Dendritic cell treated with granulocyte-macrophage colony-stimulating factor and Interleukin-4, amounts not matched to agents 40 ng/mL and 50 ng/mL, for 4 days (primary cell): Measurements from ENCODE around the gene FGF2.
"Not testable (repeated sequence)": the region's sequence is repeated elsewhere in the genome, so short reads cannot be mapped to it uniquely, and the experiment has no call there.

ENCODE experiments used
- H3K27ac Mint-ChIP-seq: one replicate; pipeline ENCODE4 v1.8.0; 2022; ENCODE audit warnings: mild to moderate bottlenecking, mixed read lengths
- H3K27me3 Mint-ChIP-seq: one replicate; pipeline ENCODE4 v1.8.0; 2022; ENCODE audit warnings: mild to moderate bottlenecking, mixed read lengths
- H3K36me3 Mint-ChIP-seq: one replicate; pipeline ENCODE4 v1.8.0; 2022; ENCODE audit warnings: low read depth, mixed read lengths
- H3K4me1 Mint-ChIP-seq: one replicate; pipeline ENCODE4 v1.8.0; 2022; ENCODE audit warnings: low read depth, mixed read lengths
- H3K4me3 Mint-ChIP-seq: one replicate; pipeline ENCODE4 v1.8.0; 2022; ENCODE audit warnings: mild to moderate bottlenecking, moderate library complexity, mixed read lengths
- H3K9me3 Mint-ChIP-seq: one replicate; pipeline ENCODE4 v1.8.0; 2022; ENCODE audit warnings: mixed read lengths
- intact Hi-C: fragments of 100-400 bp; cut with micrococcal nuclease; formaldehyde crosslinking; loops from one replicate; pipeline ENCODE4 v1.15.0; 2022

The FGF2 gene

DNA sequence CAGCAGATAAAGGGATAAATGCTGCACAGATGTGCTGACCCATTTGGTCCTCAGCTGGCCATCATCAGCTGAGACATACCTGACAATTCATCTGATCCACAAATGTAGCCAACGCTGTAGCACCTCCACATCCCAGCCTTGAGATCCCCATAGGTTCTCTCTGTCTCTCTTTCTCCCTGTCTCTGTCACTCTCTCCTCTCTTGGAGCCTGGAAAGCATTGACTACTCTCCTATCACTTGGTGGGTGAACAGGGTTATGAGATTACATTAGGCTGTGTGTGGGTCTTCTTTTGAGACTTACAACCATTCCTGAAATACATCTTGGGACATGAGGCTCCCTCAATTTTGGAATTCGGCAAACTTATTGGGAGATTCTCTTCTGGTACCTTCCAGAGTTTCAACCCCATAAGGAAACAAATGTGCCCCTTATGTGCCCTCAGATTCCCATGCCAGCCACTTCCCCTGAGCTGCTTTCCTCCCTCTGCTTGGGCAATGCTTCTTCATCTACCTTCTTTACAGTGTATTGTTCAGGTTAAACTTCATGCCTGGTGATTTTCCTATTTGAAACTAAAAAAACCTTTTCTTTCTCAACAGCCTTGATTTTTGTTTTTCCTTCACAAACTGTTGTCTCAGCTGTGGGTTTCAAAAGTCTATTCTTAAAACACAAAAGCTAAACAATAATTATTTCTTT lies 29.1 kb upstream of the FGF2 start:
- Mint-ChIP-seq H3K4me1 (peaks cover 6% of the 10 kb centered on the region), H3K27ac (no peak overlapping the region), H3K36me3 (no peaks in the 10 kb centered on the region), H3K27me3 (no peaks in the 10 kb centered on the region), H3K4me3 (no peak overlapping the region), H3K9me3 (no peaks in the 10 kb centered on the region)
- intact Hi-C loops, result no loop called here

- Mint-ChIP-seq H3K27me3 (no peaks in the 10 kb centered on the region), H3K36me3 (no peaks in the 10 kb centered on the region), H3K4me1 (peaks cover 6% of the 10 kb centered on the region), H3K9me3 (no peaks in the 10 kb centered on the region), H3K27ac (no peak overlapping the region), H3K4me3 (no peak overlapping the region)
- intact Hi-C loops, result no loop called here
These were observed 28.5 kb upstream of the FGF2 start for GRCh38 chr4:122798101-122798500.

DNA sequence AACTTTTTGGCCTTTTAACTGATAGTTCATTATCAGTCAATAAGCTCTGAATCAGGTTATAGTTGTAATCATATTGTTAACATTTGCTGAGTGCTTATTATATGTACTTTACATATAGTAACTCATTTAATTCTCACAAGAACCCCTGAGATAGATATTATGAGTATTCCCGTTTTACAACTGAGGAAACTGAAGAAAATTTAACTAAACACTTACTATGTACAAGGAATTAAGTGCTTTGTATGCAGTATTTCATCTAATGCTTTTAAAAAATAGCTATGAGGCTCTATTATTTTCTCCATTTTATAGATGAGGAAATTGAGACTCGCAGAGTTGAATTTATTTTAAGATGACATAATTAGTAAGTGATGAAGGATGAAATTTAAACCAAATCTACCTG lies 27.7 kb upstream of the FGF2 start:
- intact Hi-C loops, result no loop called here
- H3K4me1 Mint-ChIP-seq, result peaks cover 6% of the 10 kb centered on the region
- no peaks in the 10 kb centered on the region for H3K36me3 Mint-ChIP-seq
- H3K9me3 Mint-ChIP-seq, result no peaks in the 10 kb centered on the region
- H3K27ac Mint-ChIP-seq, result no peak overlapping the region
- no peak overlapping the region for H3K4me3 Mint-ChIP-seq
- no peaks in the 10 kb centered on the region for H3K27me3 Mint-ChIP-seq

DNA sequence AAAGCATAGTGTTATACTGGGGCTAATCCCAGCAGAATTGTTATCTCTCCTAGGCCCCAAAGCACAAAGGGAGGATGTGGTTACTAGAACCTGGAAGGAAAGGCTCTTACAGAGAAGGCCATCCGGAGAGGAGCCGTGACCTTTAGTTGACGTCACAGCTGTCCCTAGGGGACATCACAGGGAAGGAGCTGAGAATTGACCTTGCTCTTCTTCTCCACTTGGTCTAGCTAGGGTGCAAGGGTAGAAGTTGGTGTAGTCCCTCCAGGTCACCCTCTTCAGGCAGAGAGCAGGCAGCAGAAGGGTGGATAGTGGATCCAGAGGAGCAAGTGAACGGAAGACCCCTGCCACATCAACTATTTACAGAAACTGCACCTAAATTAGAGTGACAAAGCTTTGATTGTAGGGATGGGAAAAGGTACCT lies 22.8 kb upstream of the FGF2 start:
- no peaks in the 10 kb centered on the region for H3K9me3 Mint-ChIP-seq

GRCh38 chr4:122806981-122807679 lies 19.5 kb upstream of the FGF2 start:
- Mint-ChIP-seq H3K4me1 (no peaks in the 10 kb centered on the region), H3K36me3 (no peaks in the 10 kb centered on the region), H3K27me3 (peaks cover 2% of the 10 kb centered on the region), H3K27ac (no peak overlapping the region), H3K4me3 (no peak overlapping the region), H3K9me3 (peaks cover 7% of the 10 kb centered on the region)
- intact Hi-C loops, result no loop called here

More for the DNA sequence above, 22.8 kb upstream of the FGF2 start:
- no peaks in the 10 kb centered on the region for H3K4me1 Mint-ChIP-seq
- H3K27me3 Mint-ChIP-seq, result peaks cover 2% of the 10 kb centered on the region
- H3K36me3 Mint-ChIP-seq, result no peaks in the 10 kb centered on the region
- intact Hi-C loops, result no loop called here
- no peak overlapping the region for H3K4me3 Mint-ChIP-seq
- H3K27ac Mint-ChIP-seq, result no peak overlapping the region

GRCh38 chr4:122810669-122811068 lies 16.0 kb upstream of the FGF2 start:
- Mint-ChIP-seq H3K36me3 (no peaks in the 10 kb centered on the region), H3K9me3 (peaks cover 7% of the 10 kb centered on the region), H3K27me3 (peaks cover 2% of the 10 kb centered on the region), H3K4me3 (no peak overlapping the region), H3K27ac (no peak overlapping the region), H3K4me1 (no peaks in the 10 kb centered on the region)
- intact Hi-C loops, result no loop called here

GRCh38 chr4:122811781-122812180 lies 14.8 kb upstream of the FGF2 start:
- H3K9me3 Mint-ChIP-seq, H3K36me3 Mint-ChIP-seq, intact Hi-C loops, H3K4me3 Mint-ChIP-seq, H3K4me1 Mint-ChIP-seq, H3K27me3 Mint-ChIP-seq, H3K27ac Mint-ChIP-seq: not testable (repeated sequence)

DNA sequence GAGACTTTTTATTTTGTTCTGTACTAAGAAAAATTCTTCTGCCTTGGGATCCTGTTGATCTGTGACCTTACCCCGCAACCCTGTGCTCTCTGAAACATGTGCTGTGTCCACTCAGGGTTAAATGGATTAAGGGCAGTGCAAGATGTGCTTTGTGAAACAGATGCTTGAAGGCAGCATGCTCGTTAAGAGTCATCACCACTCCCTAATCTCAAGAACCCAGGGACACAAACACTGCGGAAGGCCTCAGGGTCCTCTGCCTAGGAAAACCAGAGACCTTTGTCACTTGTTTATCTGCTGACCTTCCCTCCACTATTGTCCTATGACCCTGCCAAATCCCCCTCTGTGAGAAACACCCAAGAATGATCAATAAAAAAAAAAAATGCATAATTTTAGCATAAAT lies 13.8 kb upstream of the FGF2 start:
- H3K4me3 Mint-ChIP-seq, intact Hi-C loops, H3K36me3 Mint-ChIP-seq, H3K9me3 Mint-ChIP-seq, H3K4me1 Mint-ChIP-seq, H3K27me3 Mint-ChIP-seq, H3K27ac Mint-ChIP-seq: not testable (repeated sequence)

- intact Hi-C loops, result no loop called here
- Mint-ChIP-seq H3K4me3 (no peak overlapping the region), H3K27ac (no peak overlapping the region), H3K27me3 (peaks cover 4% of the 10 kb centered on the region), H3K4me1 (no peaks in the 10 kb centered on the region), H3K36me3 (no peaks in the 10 kb centered on the region), H3K9me3 (peaks cover 7% of the 10 kb centered on the region)
These were observed 12.2 kb upstream of the FGF2 start for GRCh38 chr4:122814426-122814825.

GRCh38 chr4:122815248-122815647 lies 11.4 kb upstream of the FGF2 start:
- intact Hi-C loops, result no loop called here
- no peaks in the 10 kb centered on the region for H3K36me3 Mint-ChIP-seq

GRCh38 chr4:122816476-122816875 lies 10.2 kb upstream of the FGF2 start:
- H3K4me1 Mint-ChIP-seq, result no peaks in the 10 kb centered on the region
- no peak overlapping the region for H3K4me3 Mint-ChIP-seq
- intact Hi-C loops, result no loop called here
- no peaks in the 10 kb centered on the region for H3K36me3 Mint-ChIP-seq
- H3K27ac Mint-ChIP-seq, result no peak overlapping the region
- peaks cover 10% of the 10 kb centered on the region for H3K27me3 Mint-ChIP-seq
- H3K9me3 Mint-ChIP-seq, result peaks cover under 1% of the 10 kb centered on the region

More at GRCh38 chr4:122815248-122815647, 11.4 kb upstream of the FGF2 start:
- no peaks in the 10 kb centered on the region for H3K4me1 Mint-ChIP-seq
- H3K27me3 Mint-ChIP-seq, result peaks cover 4% of the 10 kb centered on the region
- H3K4me3 Mint-ChIP-seq, result no peak overlapping the region
- peaks cover 7% of the 10 kb centered on the region for H3K9me3 Mint-ChIP-seq
- H3K27ac Mint-ChIP-seq, result no peak overlapping the region

GRCh38 chr4:122819708-122820449 lies 6.8 kb upstream of the FGF2 start:
- Mint-ChIP-seq H3K27ac (no peak overlapping the region), H3K4me3 (no peak overlapping the region), H3K4me1 (no peaks in the 10 kb centered on the region), H3K36me3 (no peaks in the 10 kb centered on the region), H3K27me3 (peaks cover 32% of the 10 kb centered on the region), H3K9me3 (no peaks in the 10 kb centered on the region)
- intact Hi-C loops, result no loop called here

GRCh38 chr4:122821092-122821491 lies 5.5 kb upstream of the FGF2 start:
- Mint-ChIP-seq H3K9me3 (no peaks in the 10 kb centered on the region), H3K27ac (no peak overlapping the region), H3K36me3 (no peaks in the 10 kb centered on the region), H3K4me3 (no peak overlapping the region), H3K27me3 (peaks cover 43% of the 10 kb centered on the region), H3K4me1 (no peaks in the 10 kb centered on the region)
- intact Hi-C loops, result no loop called here

DNA sequence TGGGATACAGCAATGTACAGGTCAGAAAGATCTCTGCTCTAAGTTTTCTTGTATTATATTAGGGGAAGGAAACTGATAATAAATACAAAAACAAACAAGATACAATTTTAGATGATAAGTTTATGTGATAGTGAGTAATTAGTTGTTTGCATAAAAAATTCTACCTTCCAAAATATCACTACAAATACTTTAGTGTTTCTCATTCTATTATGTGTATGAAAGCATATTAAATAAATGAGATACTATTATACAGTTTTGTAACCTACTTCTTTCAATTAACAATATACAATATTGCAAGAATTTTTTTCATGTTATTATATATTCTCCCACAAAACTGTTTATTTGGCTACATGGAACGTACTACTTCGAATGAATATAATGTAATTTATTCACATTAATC lies 4.2 kb upstream of the FGF2 start:
- no peak overlapping the region for H3K4me3 Mint-ChIP-seq
- H3K36me3 Mint-ChIP-seq, result no peaks in the 10 kb centered on the region
- peaks cover 5% of the 10 kb centered on the region for H3K4me1 Mint-ChIP-seq
- no peak overlapping the region for H3K27ac Mint-ChIP-seq
- H3K27me3 Mint-ChIP-seq, result peaks cover 54% of the 10 kb centered on the region
- intact Hi-C loops, result no loop called here
- H3K9me3 Mint-ChIP-seq, result no peaks in the 10 kb centered on the region
